Breast epithelium (tissue), 3 donors: ENCODE data around the gene LMOD1.

ENCODE experiments used
- POLR2A ChIP-seq: fragments of 450-650 bp; IDR thresholded peaks from one replicate; pipeline ENCODE4 v1.6.1; 2016; ENCODE audit warnings: antibody characterized with exemption, mild to moderate bottlenecking, moderate library complexity
- TF ChIP-seq, protein P1 (sequence below), 3 donors: fragments of 450-650 bp; IDR thresholded peaks; one replicate each; pipeline ENCODE4 v1.5.1; 2016 to 2017; ENCODE audit warnings: antibody characterized with exemption in 3 of 3, mild to moderate bottlenecking in 3 of 3, moderate library complexity in 3 of 3

- TF ChIP-seq, protein P1, sequence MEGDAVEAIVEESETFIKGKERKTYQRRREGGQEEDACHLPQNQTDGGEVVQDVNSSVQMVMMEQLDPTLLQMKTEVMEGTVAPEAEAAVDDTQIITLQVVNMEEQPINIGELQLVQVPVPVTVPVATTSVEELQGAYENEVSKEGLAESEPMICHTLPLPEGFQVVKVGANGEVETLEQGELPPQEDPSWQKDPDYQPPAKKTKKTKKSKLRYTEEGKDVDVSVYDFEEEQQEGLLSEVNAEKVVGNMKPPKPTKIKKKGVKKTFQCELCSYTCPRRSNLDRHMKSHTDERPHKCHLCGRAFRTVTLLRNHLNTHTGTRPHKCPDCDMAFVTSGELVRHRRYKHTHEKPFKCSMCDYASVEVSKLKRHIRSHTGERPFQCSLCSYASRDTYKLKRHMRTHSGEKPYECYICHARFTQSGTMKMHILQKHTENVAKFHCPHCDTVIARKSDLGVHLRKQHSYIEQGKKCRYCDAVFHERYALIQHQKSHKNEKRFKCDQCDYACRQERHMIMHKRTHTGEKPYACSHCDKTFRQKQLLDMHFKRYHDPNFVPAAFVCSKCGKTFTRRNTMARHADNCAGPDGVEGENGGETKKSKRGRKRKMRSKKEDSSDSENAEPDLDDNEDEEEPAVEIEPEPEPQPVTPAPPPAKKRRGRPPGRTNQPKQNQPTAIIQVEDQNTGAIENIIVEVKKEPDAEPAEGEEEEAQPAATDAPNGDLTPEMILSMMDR (IDR thresholded peaks at IDR 0.05) = no peak
- no peak for TF ChIP-seq POLR2A
Observed at GRCh38 chr1:201968202-201968925, 22.0 kb upstream of the LMOD1 start.
